Measurements from ENCODE around the gene NDUFAF5.

DNA sequence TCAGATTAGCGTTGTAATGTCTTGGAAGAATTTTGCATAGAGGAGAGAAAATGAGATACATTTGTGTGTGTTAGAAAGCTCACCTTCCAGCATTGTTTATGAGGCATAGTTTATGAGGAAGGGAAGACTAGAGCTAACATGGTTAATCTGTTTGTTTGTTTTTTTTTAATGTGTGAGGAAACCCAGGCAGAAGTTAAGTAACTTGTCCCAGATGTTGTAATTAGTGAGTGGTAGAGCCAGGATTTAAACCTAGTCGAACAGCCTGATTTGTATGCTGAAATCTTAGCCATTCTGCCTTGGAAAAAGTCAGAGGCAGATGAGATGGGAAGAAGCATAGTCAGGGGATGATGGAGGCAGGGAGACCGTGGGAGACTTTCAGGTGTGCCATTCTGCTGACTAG lies 29.1 kb downstream of the NDUFAF5 start:
- TF ChIP-seq, protein P1, sequence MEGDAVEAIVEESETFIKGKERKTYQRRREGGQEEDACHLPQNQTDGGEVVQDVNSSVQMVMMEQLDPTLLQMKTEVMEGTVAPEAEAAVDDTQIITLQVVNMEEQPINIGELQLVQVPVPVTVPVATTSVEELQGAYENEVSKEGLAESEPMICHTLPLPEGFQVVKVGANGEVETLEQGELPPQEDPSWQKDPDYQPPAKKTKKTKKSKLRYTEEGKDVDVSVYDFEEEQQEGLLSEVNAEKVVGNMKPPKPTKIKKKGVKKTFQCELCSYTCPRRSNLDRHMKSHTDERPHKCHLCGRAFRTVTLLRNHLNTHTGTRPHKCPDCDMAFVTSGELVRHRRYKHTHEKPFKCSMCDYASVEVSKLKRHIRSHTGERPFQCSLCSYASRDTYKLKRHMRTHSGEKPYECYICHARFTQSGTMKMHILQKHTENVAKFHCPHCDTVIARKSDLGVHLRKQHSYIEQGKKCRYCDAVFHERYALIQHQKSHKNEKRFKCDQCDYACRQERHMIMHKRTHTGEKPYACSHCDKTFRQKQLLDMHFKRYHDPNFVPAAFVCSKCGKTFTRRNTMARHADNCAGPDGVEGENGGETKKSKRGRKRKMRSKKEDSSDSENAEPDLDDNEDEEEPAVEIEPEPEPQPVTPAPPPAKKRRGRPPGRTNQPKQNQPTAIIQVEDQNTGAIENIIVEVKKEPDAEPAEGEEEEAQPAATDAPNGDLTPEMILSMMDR (IDR thresholded peaks at IDR 0.05) = no peak
- TF ChIP-seq POLR2A (IDR thresholded peaks at IDR 0.05) = no peak

Data from esophagus squamous epithelium (tissue), 4 donors.